ENCODE measurements around the gene B9D2.

B9D2 gene

GRCh38 chr19:41309180-41310032 lies 54.5 kb downstream of the B9D2 start:
- no peak for DNase-seq (ENCODE audit: low spot score)

- DNase-seq (ENCODE audit: low spot score), result peak; percentile 70
These were observed 55.3 kb downstream of the B9D2 start for GRCh38 chr19:41308450-41309179.

GRCh38 chr19:41307954-41308449 lies 55.9 kb downstream of the B9D2 start:
- DNase-seq (ENCODE audit: low spot score), result no peak

GRCh38 chr19:41307090-41307875 lies 56.7 kb downstream of the B9D2 start:
- no peak for DNase-seq (ENCODE audit: low spot score)

- DNase-seq (ENCODE audit: low spot score), result no peak
These were observed 57.8 kb downstream of the B9D2 start for GRCh38 chr19:41305927-41306793.

- no peak for DNase-seq (ENCODE audit: low spot score)
These were observed 59.1 kb downstream of the B9D2 start for GRCh38 chr19:41304706-41305483.
